ENCODE results near the gene MTA3.

MTA3 gene

DNA sequence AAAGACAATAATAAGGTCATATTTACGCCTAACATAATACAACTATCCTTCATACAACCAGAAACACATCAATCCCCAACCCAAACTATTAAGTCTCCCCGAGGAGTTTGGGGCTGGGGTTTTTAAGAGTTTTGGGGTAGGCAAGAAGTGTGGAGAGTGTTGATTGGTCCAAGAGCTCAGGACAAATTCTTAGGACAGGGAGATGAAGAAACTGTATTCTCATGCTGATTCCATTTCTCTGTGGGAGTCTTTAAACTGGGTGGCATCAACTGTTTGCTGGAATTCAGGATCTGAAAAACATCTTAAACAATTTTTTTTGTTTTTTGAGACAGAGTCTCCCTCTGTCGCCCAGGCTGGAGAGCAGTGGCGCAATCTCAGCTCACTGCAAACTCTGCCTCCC, 25.6 kb upstream of the MTA3 start:
- CTCF ChIA-PET: no interaction called here
- POLR2A ChIA-PET (ENCODE audit: low non-redundant PET): no interaction called here
- DNase-seq (ENCODE audit: low spot score): no peak
- H3K27ac ChIP-seq: no peak overlapping the region
- TF ChIP-seq, protein P1, sequence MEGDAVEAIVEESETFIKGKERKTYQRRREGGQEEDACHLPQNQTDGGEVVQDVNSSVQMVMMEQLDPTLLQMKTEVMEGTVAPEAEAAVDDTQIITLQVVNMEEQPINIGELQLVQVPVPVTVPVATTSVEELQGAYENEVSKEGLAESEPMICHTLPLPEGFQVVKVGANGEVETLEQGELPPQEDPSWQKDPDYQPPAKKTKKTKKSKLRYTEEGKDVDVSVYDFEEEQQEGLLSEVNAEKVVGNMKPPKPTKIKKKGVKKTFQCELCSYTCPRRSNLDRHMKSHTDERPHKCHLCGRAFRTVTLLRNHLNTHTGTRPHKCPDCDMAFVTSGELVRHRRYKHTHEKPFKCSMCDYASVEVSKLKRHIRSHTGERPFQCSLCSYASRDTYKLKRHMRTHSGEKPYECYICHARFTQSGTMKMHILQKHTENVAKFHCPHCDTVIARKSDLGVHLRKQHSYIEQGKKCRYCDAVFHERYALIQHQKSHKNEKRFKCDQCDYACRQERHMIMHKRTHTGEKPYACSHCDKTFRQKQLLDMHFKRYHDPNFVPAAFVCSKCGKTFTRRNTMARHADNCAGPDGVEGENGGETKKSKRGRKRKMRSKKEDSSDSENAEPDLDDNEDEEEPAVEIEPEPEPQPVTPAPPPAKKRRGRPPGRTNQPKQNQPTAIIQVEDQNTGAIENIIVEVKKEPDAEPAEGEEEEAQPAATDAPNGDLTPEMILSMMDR (conservative IDR thresholded peaks at IDR 0.05; ENCODE audit: low read depth): no peak

DNA sequence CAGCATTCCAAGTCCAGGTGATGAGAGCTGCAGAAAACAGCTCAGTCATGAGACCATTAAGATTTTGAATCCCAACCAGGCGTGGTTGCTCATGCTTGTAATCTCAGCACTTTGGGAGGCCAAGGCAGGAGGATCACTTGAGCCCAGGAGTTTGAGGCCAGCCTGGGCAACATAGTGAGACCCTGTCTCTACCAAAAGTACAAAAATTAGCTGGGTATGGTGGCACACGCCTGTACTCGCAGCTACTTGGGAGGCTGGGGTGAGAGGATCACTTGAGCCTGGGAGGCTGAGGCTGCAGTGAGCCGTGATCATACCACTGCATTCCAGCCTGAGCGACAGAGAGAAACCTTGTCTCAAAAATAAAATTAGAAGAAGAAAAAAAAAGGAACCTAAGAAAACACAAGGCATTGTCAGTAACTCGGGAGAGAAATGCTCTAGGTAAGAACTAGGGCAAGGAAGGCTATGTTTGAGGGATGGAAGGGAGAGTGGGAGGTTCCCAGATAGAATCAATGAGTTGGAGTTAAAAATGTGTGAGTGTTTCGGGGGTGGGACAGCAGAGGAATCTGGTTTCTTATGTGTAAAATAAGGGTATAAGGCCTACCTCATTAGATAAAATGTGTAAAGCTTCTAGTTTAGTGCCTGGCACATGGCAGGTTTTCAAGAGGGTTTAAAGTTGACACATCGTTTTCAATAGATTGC, 23.3 kb upstream of the MTA3 start:
- ChIA-PET CTCF (interaction anchor here (0.6 kb wide), 1 partner anchor 1047 kb away, joined by 11 read pairs; no protein-coding TSS in a partner anchor), POLR2A (ENCODE audit: low non-redundant PET) (no interaction called here)
- no peak for DNase-seq (ENCODE audit: low spot score)
- TF ChIP-seq, protein P1 (conservative IDR thresholded peaks at IDR 0.05; ENCODE audit: low read depth): no peak
- no peak overlapping the region for H3K27ac ChIP-seq

- CTCF ChIA-PET: interaction anchor here (0.6 kb wide), 1 partner anchor 1046 kb away, joined by 11 read pairs; no protein-coding TSS in a partner anchor
- DNase-seq (ENCODE audit: low spot score): no peak
- POLR2A ChIA-PET (ENCODE audit: low non-redundant PET): no interaction called here
- TF ChIP-seq, protein P1 (conservative IDR thresholded peaks at IDR 0.05; ENCODE audit: low read depth): no peak
- H3K27ac ChIP-seq: no peak overlapping the region
These were observed 22.5 kb upstream of the MTA3 start for GRCh38 chr2:42545841-42546390.

GRCh38 chr2:42547014-42547413, 21.4 kb upstream of the MTA3 start:
- POLR2A ChIA-PET (ENCODE audit: low non-redundant PET): no interaction called here
- no peak overlapping the region for H3K27ac ChIP-seq
- no peak for DNase-seq (ENCODE audit: low spot score)
- CTCF ChIA-PET: no interaction called here
- TF ChIP-seq, protein P1 (conservative IDR thresholded peaks at IDR 0.05; ENCODE audit: low read depth): no peak

DNA sequence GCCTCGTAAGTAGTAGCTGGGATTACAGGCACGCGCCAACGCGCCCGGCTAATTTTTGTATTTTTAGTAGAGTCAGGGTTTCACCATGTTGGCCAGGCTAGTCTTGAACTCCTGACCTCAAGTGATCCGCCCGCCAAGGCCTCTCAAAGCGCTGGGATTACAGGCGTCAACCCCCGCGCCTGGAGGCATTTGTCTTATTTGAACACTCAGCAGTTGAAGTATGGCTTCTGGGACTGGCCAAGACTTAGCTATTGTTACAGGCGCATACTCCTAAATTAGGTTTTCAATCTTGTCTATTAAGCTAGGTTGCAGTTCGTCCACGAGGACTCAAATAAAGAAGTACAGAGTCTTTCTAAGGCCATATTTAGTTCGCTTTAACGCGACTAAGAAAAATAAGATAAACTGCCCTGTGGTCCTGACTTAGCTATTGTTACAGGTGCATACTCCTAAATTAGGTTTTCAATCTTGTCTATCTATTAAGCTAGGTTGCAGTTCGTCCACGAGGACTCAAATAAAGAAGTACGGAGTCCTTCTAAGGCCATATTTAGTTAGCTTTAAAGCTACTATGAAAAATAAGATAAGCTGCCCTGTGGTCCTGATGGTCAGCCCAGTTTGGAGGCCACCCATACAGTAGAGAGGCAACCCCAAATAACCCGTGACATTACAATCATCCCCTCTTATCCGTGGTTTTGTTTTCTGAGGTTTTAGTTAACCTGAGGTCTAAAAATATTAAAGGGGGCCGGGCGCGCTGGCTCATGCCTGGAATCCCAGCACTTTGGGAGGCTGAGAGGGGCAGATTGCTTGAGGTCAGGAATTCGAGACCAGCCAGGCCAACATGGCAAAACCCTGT, 20.8 kb upstream of the MTA3 start:
- POLR2A ChIA-PET (ENCODE audit: low non-redundant PET): no interaction called here
- no peak overlapping the region for H3K27ac ChIP-seq
- no peak for DNase-seq (ENCODE audit: low spot score)
- TF ChIP-seq, protein P1 (conservative IDR thresholded peaks at IDR 0.05; ENCODE audit: low read depth): no peak
- CTCF ChIA-PET: interaction anchor here (0.6 kb wide), 1 partner anchor 265 kb away, joined by 3 read pairs; no protein-coding TSS in a partner anchor

DNA sequence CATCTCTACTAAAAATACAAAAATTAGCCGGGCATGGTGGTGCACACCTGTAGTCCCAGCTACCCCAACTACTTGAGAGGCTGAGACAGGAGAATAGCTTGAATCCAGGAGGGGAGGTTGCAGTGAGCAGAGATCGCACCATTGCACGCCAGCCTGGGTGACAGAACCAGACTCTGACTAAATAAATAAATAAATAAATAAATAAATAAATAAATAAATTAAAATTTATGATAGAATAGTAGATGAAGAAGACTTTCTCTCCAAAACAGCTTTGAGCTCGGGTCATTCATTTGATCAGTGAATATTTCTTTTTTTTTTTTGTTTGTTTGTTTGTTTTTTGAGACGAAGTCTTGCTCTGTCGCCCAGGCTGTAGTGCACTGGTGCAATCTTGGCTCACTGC, 17.6 kb upstream of the MTA3 start:
- no peak for DNase-seq (ENCODE audit: low spot score)
- TF ChIP-seq, protein P1 (conservative IDR thresholded peaks at IDR 0.05; ENCODE audit: low read depth): no peak
- no peak overlapping the region for H3K27ac ChIP-seq
- ChIA-PET CTCF (no interaction called here), POLR2A (ENCODE audit: low non-redundant PET) (no interaction called here)
